ENCODE measurements around the gene GOLGB1.

The GOLGB1 gene

GRCh38 chr3:121663171-121663847 is 86.2 kb downstream of the GOLGB1 start:
- Histone ChIP-seq H4K91ac (ENCODE audit: low read depth, low read length) (no peak overlapping the region), H2BK120ac (ENCODE audit: insufficient read depth, low read length, poor library complexity) (no peak overlapping the region), H3K79me2 (ENCODE audit: control insufficient read depth, insufficient read depth, low read length, poor library complexity) (peaks cover 2% of the 10 kb centered on the region), H3K9me3 (ENCODE audit: insufficient read depth, low read depth, low read length) (peaks cover 2% of the 10 kb centered on the region), H3K79me1 (ENCODE audit: low read length) (peaks cover 5% of the 10 kb centered on the region), H3K9ac (ENCODE audit: low read length) (no peak overlapping the region), H3K4me2 (ENCODE audit: low read length) (no peak overlapping the region), H3K27ac (ENCODE audit: low read depth, low read length) (no peak overlapping the region), H3K27me3 (ENCODE audit: insufficient read depth, low read length) (no peaks in the 10 kb centered on the region), H3K18ac (ENCODE audit: low read length) (no peak overlapping the region), H4K8ac (ENCODE audit: low read depth, low read length) (no peak overlapping the region), H3K4me1 (ENCODE audit: control insufficient read depth in 1 of 2, insufficient read depth in 2 of 2, low read length in 2 of 2) (peaks cover 14 to 19% of the 10 kb centered on the region in 2 experiments), H3K23ac (ENCODE audit: low read length) (no peak overlapping the region), H3K4ac (ENCODE audit: low read depth, low read length) (no peak overlapping the region), H2BK12ac (ENCODE audit: low read length) (no peak overlapping the region), H3K36me3 (ENCODE audit: control insufficient read depth in 1 of 2, insufficient read depth in 2 of 2, low read length in 2 of 2) (peaks cover 10 to 24% of the 10 kb centered on the region in 2 experiments), H3K14ac (ENCODE audit: low read length) (no peak overlapping the region), H2AK5ac (ENCODE audit: low read length) (no peak overlapping the region), H2AFZ (ENCODE audit: insufficient read depth, low read length, poor library complexity) (no peak overlapping the region), H2BK5ac (ENCODE audit: low read depth, low read length, poor library complexity) (no peak overlapping the region), H3K4me3 (ENCODE audit: low read depth, low read length) (no peak overlapping the region), H4K12ac (ENCODE audit: low read depth, low read length) (no peak overlapping the region)
- peak in 1 of 2 donors; percentile 19 for DNase-seq
- WGBS (ENCODE audit: extremely low coverage, insufficient coverage, insufficient read length), result 100% methylated on average over 1 of the region's 2 CpGs

DNA sequence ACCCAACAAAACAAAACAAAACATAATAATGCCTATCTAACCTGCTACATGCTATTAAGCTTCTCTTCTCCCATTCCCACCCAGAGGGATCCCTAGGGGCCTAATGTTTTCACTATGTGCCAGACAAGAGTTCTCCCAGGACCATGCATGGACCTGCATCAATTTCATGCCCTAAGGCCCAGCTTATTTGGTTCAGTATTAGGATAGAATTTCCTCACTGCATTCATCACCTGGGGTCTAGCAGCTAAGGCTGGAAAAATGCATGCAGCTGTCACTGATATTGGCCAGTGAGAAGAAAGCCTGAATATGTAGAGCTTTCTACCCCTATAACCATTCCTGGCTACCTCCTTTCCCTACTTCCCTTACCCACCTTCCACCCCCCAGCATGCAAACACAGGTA is 86.8 kb downstream of the GOLGB1 start:
- Histone ChIP-seq H2AK5ac (ENCODE audit: low read length) (no peak overlapping the region), H3K4me1 (ENCODE audit: control insufficient read depth in 1 of 2, insufficient read depth in 2 of 2, low read length in 2 of 2) (peaks cover 14 to 19% of the 10 kb centered on the region in 2 experiments), H3K9me3 (ENCODE audit: insufficient read depth, low read depth, low read length) (peaks cover 2% of the 10 kb centered on the region), H2AFZ (ENCODE audit: insufficient read depth, low read length, poor library complexity) (no peak overlapping the region), H3K9ac (ENCODE audit: low read length) (no peak overlapping the region), H3K4ac (ENCODE audit: low read depth, low read length) (no peak overlapping the region), H2BK5ac (ENCODE audit: low read depth, low read length, poor library complexity) (no peak overlapping the region), H3K79me1 (ENCODE audit: low read length) (peaks cover 5% of the 10 kb centered on the region), H3K23ac (ENCODE audit: low read length) (no peak overlapping the region), H4K91ac (ENCODE audit: low read depth, low read length) (no peak overlapping the region), H3K4me3 (ENCODE audit: low read depth, low read length) (no peak overlapping the region), H3K14ac (ENCODE audit: low read length) (no peak overlapping the region), H4K8ac (ENCODE audit: low read depth, low read length) (no peak overlapping the region), H3K18ac (ENCODE audit: low read length) (no peak overlapping the region), H2BK12ac (ENCODE audit: low read length) (no peak overlapping the region), H3K36me3 (ENCODE audit: control insufficient read depth in 1 of 2, insufficient read depth in 2 of 2, low read length in 2 of 2) (peaks cover 10 to 22% of the 10 kb centered on the region in 2 experiments), H2BK120ac (ENCODE audit: insufficient read depth, low read length, poor library complexity) (no peak overlapping the region), H4K12ac (ENCODE audit: low read depth, low read length) (no peak overlapping the region), H3K27me3 (ENCODE audit: insufficient read depth, low read length) (no peaks in the 10 kb centered on the region), H3K27ac (ENCODE audit: low read depth, low read length) (no peak overlapping the region), H3K4me2 (ENCODE audit: low read length) (no peak overlapping the region), H3K79me2 (ENCODE audit: control insufficient read depth, insufficient read depth, low read length, poor library complexity) (peaks cover 2% of the 10 kb centered on the region)
- DNase-seq, result peak; percentile 78 to 82

GRCh38 chr3:121661376-121661775 is 88.2 kb downstream of the GOLGB1 start:
- Histone ChIP-seq H3K23ac (ENCODE audit: low read length) (no peak overlapping the region), H2BK5ac (ENCODE audit: low read depth, low read length, poor library complexity) (peak overlapping the region; percentile 0), H2BK12ac (ENCODE audit: low read length) (peak overlapping the region; percentile 46), H2AK5ac (ENCODE audit: low read length) (no peak overlapping the region), H2AFZ (ENCODE audit: insufficient read depth, low read length, poor library complexity) (no peak overlapping the region), H3K4me3 (ENCODE audit: low read depth, low read length) (no peak overlapping the region), H4K12ac (ENCODE audit: low read depth, low read length) (no peak overlapping the region), H3K27ac (ENCODE audit: low read depth, low read length) (peak overlapping the region; percentile 30), H2BK120ac (ENCODE audit: insufficient read depth, low read length, poor library complexity) (peak overlapping the region; percentile 27), H3K27me3 (ENCODE audit: insufficient read depth, low read length) (no peaks in the 10 kb centered on the region), H3K14ac (ENCODE audit: low read length) (no peak overlapping the region), H3K4me1 (ENCODE audit: control insufficient read depth in 1 of 2, insufficient read depth in 2 of 2, low read length in 2 of 2) (peaks cover 14 to 19% of the 10 kb centered on the region in 2 experiments), H4K91ac (ENCODE audit: low read depth, low read length) (no peak overlapping the region), H3K9me3 (ENCODE audit: insufficient read depth, low read depth, low read length) (peaks cover 2% of the 10 kb centered on the region), H3K9ac (ENCODE audit: low read length) (no peak overlapping the region), H3K79me1 (ENCODE audit: low read length) (peaks cover 5% of the 10 kb centered on the region), H3K36me3 (ENCODE audit: control insufficient read depth in 1 of 2, insufficient read depth in 2 of 2, low read length in 2 of 2) (peaks cover 7 to 19% of the 10 kb centered on the region in 2 experiments), H3K18ac (ENCODE audit: low read length) (no peak overlapping the region), H4K8ac (ENCODE audit: low read depth, low read length) (no peak overlapping the region), H3K4me2 (ENCODE audit: low read length) (no peak overlapping the region), H3K4ac (ENCODE audit: low read depth, low read length) (no peak overlapping the region), H3K79me2 (ENCODE audit: control insufficient read depth, insufficient read depth, low read length, poor library complexity) (peaks cover 2% of the 10 kb centered on the region)
- no CpG with 5 or more reads among the region's 6 CpGs for WGBS (ENCODE audit: extremely low coverage, insufficient coverage, insufficient read length)
- peak; percentile 33 to 57 for DNase-seq

GRCh38 chr3:121660356-121661171 is 89.0 kb downstream of the GOLGB1 start, which contains the start of gene HCLS1:
Gene HCLS1, minus strand, starts transcription at chr3:121660903. Its CDS starts 2,556 bp downstream, at chr3:121658347.
- H2BK120ac ChIP-seq (ENCODE audit: insufficient read depth, low read length, poor library complexity), result peak within 1 kb of the TSS; percentile 27
- H3K23ac ChIP-seq (ENCODE audit: low read length), result no peak within 1 kb of the TSS
- H3K9ac ChIP-seq (ENCODE audit: low read length), result no peak within 1 kb of the TSS
- no peak within 1 kb of the TSS for H4K12ac ChIP-seq (ENCODE audit: low read depth, low read length)
- H3K79me2 ChIP-seq (ENCODE audit: control insufficient read depth, insufficient read depth, low read length, poor library complexity), result peaks cover 2% of the 10 kb centered on the region
- H2BK5ac ChIP-seq (ENCODE audit: low read depth, low read length, poor library complexity), result peak within 1 kb of the TSS; percentile 25
- peaks cover 4 to 12% of the 10 kb centered on the region in 2 experiments for H3K36me3 ChIP-seq (ENCODE audit: control insufficient read depth in 1 of 2, insufficient read depth in 2 of 2, low read length in 2 of 2)
- no CpG with 5 or more reads among the region's 9 CpGs for WGBS (ENCODE audit: extremely low coverage, insufficient coverage, insufficient read length)
- peak within 1 kb of the TSS; percentile 60 for H4K91ac ChIP-seq (ENCODE audit: low read depth, low read length)
- H2AFZ ChIP-seq (ENCODE audit: insufficient read depth, low read length, poor library complexity), result no peak within 1 kb of the TSS
- H3K14ac ChIP-seq (ENCODE audit: low read length), result no peak within 1 kb of the TSS
- H3K79me1 ChIP-seq (ENCODE audit: low read length), result peaks cover 5% of the 10 kb centered on the region
- no peak within 1 kb of the TSS for H3K4me2 ChIP-seq (ENCODE audit: low read length)
- DNase-seq, result peak; percentile 62 to 82
- H2BK12ac ChIP-seq (ENCODE audit: low read length), result peak within 1 kb of the TSS; percentile 46
- no peak within 1 kb of the TSS for H3K18ac ChIP-seq (ENCODE audit: low read length)
- H3K9me3 ChIP-seq (ENCODE audit: insufficient read depth, low read depth, low read length), result peaks cover 2% of the 10 kb centered on the region
- no peak within 1 kb of the TSS for H3K4ac ChIP-seq (ENCODE audit: low read depth, low read length)
- H3K27me3 ChIP-seq (ENCODE audit: insufficient read depth, low read length), result no peaks in the 10 kb centered on the region
- H4K8ac ChIP-seq (ENCODE audit: low read depth, low read length), result peak within 1 kb of the TSS; percentile 80
- no peak within 1 kb of the TSS for H2AK5ac ChIP-seq (ENCODE audit: low read length)
- H3K27ac ChIP-seq (ENCODE audit: low read depth, low read length), result peak within 1 kb of the TSS; percentile 50
- H3K4me3 ChIP-seq (ENCODE audit: low read depth, low read length), result no peak within 1 kb of the TSS
- peaks cover 14 to 19% of the 10 kb centered on the region in 2 experiments for H3K4me1 ChIP-seq (ENCODE audit: control insufficient read depth in 1 of 2, insufficient read depth in 2 of 2, low read length in 2 of 2)
